B cell (primary cell): ENCODE data around the gene RAC3. TPM values are rescaled to one million over a fixed set of nuclear protein-coding genes. Genes with fewer than 3 reads are reported as not detected.

ENCODE experiments used
- ATAC-seq: fragments of 200-7000 bp; cut with Tn5 transposase; one replicate; pipeline ENCODE4 v1.10.0; 2021; ENCODE audit warnings: low read depth, mild to moderate bottlenecking, moderate number of reproducible peaks, moderate library complexity
- CTCF ChIA-PET: fragments of 350-600 bp; sonication (Branson Sonifier 250); formaldehyde crosslinking; loops from one replicate; lab custom pipeline; 2021; ENCODE audit warnings: antibody characterized with exemption, inconsistent platforms; lab: Charles Lee
- POLR2A ChIA-PET: fragments of 350-600 bp; sonication (Branson Sonifier 250); formaldehyde crosslinking; loops from one replicate; lab custom pipeline; 2021; ENCODE audit warnings: antibody characterized with exemption; lab: Charles Lee
- DNase-seq: peaks from one replicate; pipeline ENCODE4 v3.0.0; 2013
- H2AFZ ChIP-seq: 2 replicates; pipeline ENCODE4 v1.6.1; 2012; ENCODE audit warnings: mild to moderate bottlenecking, low read depth, low read length; ENCODE audit not compliant: insufficient read depth, poor library complexity, severe bottlenecking
- H3K27ac ChIP-seq, 2 donors: 1 replicate in 1 of 2; 2 replicates in 1 of 2; pipeline ENCODE4 v1.5.1; 2012 to 2013; ENCODE audit warnings: low read length in 2 of 2, mild to moderate bottlenecking in 2 of 2, moderate library complexity in 1 of 2
- H3K27me3 ChIP-seq, 4 experiments: fragments of 200-600 bp in 1 of 4; sonication (generic) in 1 of 4; replicated peaks in 1 of 4; 1 replicate in 2 of 4; 2 replicates in 2 of 4; pipeline versions ENCODE4 v1.6.1 to v1.7.0; 2013 to 2016; ENCODE audit warnings: low read length in 3 of 4, mild to moderate bottlenecking in 2 of 4, mixed read lengths in 1 of 4, moderate library complexity in 1 of 4; ENCODE audit not compliant: insufficient read depth in 4 of 4, control insufficient read depth in 3 of 4; ENCODE audit errors: control extremely low read depth in 1 of 4
- H3K36me3 ChIP-seq, 2 experiments: replicated peaks in 1 of 2; 1 replicate in 1 of 2; 2 replicates in 1 of 2; pipeline versions ENCODE4 v1.6.1 to v1.7.1; 2013; ENCODE audit warnings: low read length in 1 of 2; ENCODE audit not compliant: insufficient read depth in 2 of 2, control insufficient read depth in 1 of 2; ENCODE audit errors: control extremely low read depth in 1 of 2, extremely low read depth in 1 of 2
- H3K4me1 ChIP-seq, 2 donors: fragments of 200-600 bp in 1 of 2; sonication (generic) in 1 of 2; 1 replicate in 1 of 2; 2 replicates in 1 of 2; pipeline versions ENCODE4 v1.5.1 to v1.6.1; 2013 to 2017; ENCODE audit warnings: low read length in 2 of 2; ENCODE audit not compliant: control insufficient read depth in 2 of 2, insufficient read depth in 2 of 2
- H3K4me2 ChIP-seq: replicated peaks from 2 replicates; pipeline ENCODE3; 2012; ENCODE audit warnings: mild to moderate bottlenecking, low read depth, low read length; ENCODE audit not compliant: poor library complexity, severe bottlenecking
- H3K4me3 ChIP-seq, 5 experiments: fragments of 200-600 bp in 1 of 5; sonication (generic) in 1 of 5; 1 replicate in 3 of 5; 2 replicates in 2 of 5; pipeline versions ENCODE4 v1.5.1 to v1.7.0; 2011 to 2016; ENCODE audit warnings: low read length in 4 of 5, mild to moderate bottlenecking in 4 of 5, low read depth in 2 of 5, control low read depth in 1 of 5, moderate library complexity in 1 of 5; ENCODE audit not compliant: insufficient read depth in 1 of 5; ENCODE audit errors: control extremely low read depth in 1 of 5, extremely low read depth in 1 of 5
- H3K79me2 ChIP-seq: fragments of 200-600 bp; sonication (generic); one replicate; pipeline ENCODE4 v1.6.0; 2016; ENCODE audit warnings: low read length; ENCODE audit not compliant: control insufficient read depth, insufficient read depth
- H3K9ac ChIP-seq: fragments of 200-600 bp; sonication (generic); 2 replicates; pipeline ENCODE4 v1.6.1; 2017; ENCODE audit warnings: mild to moderate bottlenecking, low read length, moderate library complexity
- H3K9me3 ChIP-seq, 3 donors: one replicate each; pipeline versions ENCODE4 v1.6.1 to v1.7.1; 2013; ENCODE audit warnings: low read length in 2 of 3; ENCODE audit not compliant: control insufficient read depth in 2 of 3, insufficient read depth in 1 of 3; ENCODE audit errors: control extremely low read depth in 1 of 3
- H4K20me1 ChIP-seq: 2 replicates; pipeline ENCODE4 v1.6.0; 2012; ENCODE audit warnings: mild to moderate bottlenecking, low read length; ENCODE audit not compliant: insufficient read depth, control insufficient read depth, poor library complexity, severe bottlenecking
- H3K27ac Mint-ChIP-seq: one replicate; pipeline ENCODE4 v1.8.0; 2021; ENCODE audit warnings: mixed read lengths
- H3K27me3 Mint-ChIP-seq: one replicate; pipeline ENCODE4 v1.8.0; 2021; ENCODE audit warnings: mixed read lengths
- H3K4me1 Mint-ChIP-seq: one replicate; pipeline ENCODE4 v1.8.0; 2021; ENCODE audit warnings: mixed read lengths
- H3K4me3 Mint-ChIP-seq: one replicate; pipeline ENCODE4 v1.8.0; 2021; ENCODE audit warnings: mixed read lengths
- H3K9me3 Mint-ChIP-seq: one replicate; pipeline ENCODE4 v1.8.0; 2022; ENCODE audit warnings: mixed read lengths; ENCODE audit not compliant: insufficient read depth
- EZH2 ChIP-seq: IDR thresholded peaks from 2 replicates; pipeline ENCODE4 v1.6.1; 2012; ENCODE audit warnings: borderline replicate concordance, low read depth, mild to moderate bottlenecking, moderate library complexity, low read length; ENCODE audit not compliant: insufficient read depth, poor library complexity, severe bottlenecking
- WGBS: methylation state at CpG from one replicate; pipeline ENCODE4 v1.1.5; 2013; ENCODE audit warnings: missing lambda C conversion rate; ENCODE audit not compliant: insufficient coverage; 5-methylcytosine and 5-hydroxymethylcytosine counted together
- intact Hi-C: fragments of 100-400 bp; cut with micrococcal nuclease; formaldehyde crosslinking; loops from one replicate; pipeline ENCODE4 v1.10.0; 2022
- polyA plus RNA-seq: library from polyadenylated mRNA; depleted of rRNA; stranded (reverse); fragments of >200 nt; gene quantifications from 2 replicates; pipeline ENCODE4 v1.2.3, GENCODE V29; 2012
- total RNA-seq, 2 donors: library from RNA; stranded (reverse); fragments of 120-200 nt in 1 of 2; gene quantifications; 1 replicate in 1 of 2; 2 replicates in 1 of 2; pipeline versions ENCODE4 v1.2.3 to v1.2.4, GENCODE V29; 2013 to 2022
- TF ChIP-seq, protein P1 (sequence below): fragments of 200-600 bp; IDR thresholded peaks from one replicate; pipeline ENCODE4 v1.8.0; 2022; ENCODE audit warnings: antibody characterized with exemption, mild to moderate bottlenecking

The RAC3 gene
- total and polyA plus RNA-seq, 2 donors (not counting 1 experiment from before 2014, with no cell fraction given) = 0.62 to 2.0 TPM

DNA sequence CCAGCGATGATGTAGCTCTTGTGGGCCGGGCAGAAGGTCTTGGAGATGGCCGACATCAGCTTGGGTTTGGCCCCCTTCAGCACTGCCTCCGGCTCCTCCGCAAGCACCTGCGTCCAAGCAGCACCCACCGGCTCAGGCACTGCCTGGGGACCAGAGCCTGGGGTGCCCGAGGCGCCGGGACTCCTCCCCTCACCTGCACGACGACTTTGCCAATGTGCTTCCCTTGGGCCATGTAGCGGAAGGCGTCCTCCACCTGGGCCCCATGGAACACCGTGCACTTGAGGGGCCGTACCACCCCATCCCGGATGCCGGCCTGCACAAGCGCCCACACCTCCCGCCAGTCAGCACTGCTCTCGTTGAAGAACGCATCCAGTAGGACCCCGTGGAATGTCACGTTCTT, 51.5 kb downstream of the RAC3 start:
- H3K4me3 Mint-ChIP-seq = no peak overlapping the region
- no peak overlapping the region for H3K4me2 ChIP-seq
- POLR2A ChIA-PET = no interaction called here

More for the DNA sequence above, 51.5 kb downstream of the RAC3 start:
- Histone ChIP-seq H3K4me3 (no peak overlapping the region), H4K20me1 (no peaks in the 10 kb centered on the region), H3K27me3 (no peaks in the 10 kb centered on the region), H3K9ac (no peak overlapping the region), H2AFZ (no peak overlapping the region), H3K36me3 (peaks cover 0 to 58% of the 10 kb centered on the region in 2 experiments), H3K27ac (no peak overlapping the region), H3K4me1 (no peaks in the 10 kb centered on the region), H3K79me2 (no peaks in the 10 kb centered on the region), H3K9me3 (no peaks in the 10 kb centered on the region)
- ATAC-seq (no peak), DNase-seq (no peak)
- TF ChIP-seq EZH2 = no peak
- TF ChIP-seq, protein P1, sequence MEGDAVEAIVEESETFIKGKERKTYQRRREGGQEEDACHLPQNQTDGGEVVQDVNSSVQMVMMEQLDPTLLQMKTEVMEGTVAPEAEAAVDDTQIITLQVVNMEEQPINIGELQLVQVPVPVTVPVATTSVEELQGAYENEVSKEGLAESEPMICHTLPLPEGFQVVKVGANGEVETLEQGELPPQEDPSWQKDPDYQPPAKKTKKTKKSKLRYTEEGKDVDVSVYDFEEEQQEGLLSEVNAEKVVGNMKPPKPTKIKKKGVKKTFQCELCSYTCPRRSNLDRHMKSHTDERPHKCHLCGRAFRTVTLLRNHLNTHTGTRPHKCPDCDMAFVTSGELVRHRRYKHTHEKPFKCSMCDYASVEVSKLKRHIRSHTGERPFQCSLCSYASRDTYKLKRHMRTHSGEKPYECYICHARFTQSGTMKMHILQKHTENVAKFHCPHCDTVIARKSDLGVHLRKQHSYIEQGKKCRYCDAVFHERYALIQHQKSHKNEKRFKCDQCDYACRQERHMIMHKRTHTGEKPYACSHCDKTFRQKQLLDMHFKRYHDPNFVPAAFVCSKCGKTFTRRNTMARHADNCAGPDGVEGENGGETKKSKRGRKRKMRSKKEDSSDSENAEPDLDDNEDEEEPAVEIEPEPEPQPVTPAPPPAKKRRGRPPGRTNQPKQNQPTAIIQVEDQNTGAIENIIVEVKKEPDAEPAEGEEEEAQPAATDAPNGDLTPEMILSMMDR = no peak
- Mint-ChIP-seq H3K27ac (no peak overlapping the region), H3K4me1 (no peaks in the 10 kb centered on the region), H3K9me3 (no peaks in the 10 kb centered on the region), H3K27me3 (no peaks in the 10 kb centered on the region)
- CTCF ChIA-PET = no interaction called here
- intact Hi-C loops = no loop called here
- 99% methylated on average over 24 of the region's 24 CpGs for WGBS

Other genes starting within 250 kb of the RAC3 start
- not detected in 2 replicates for gene GCGR, start 227.5 kb upstream of the RAC3 start, total RNA-seq
- gene GCGR, start 227.5 kb upstream of the RAC3 start, polyA plus RNA-seq = not detected in 2 replicates
- 69.7 and 74.3 TPM in 2 replicates for gene MCRIP1, start 198.4 kb upstream of the RAC3 start, total RNA-seq
- 59.2 and 84.0 TPM in 2 replicates for gene MCRIP1, start 198.4 kb upstream of the RAC3 start, polyA plus RNA-seq
- not detected in 2 replicates for gene PPP1R27, start 196.6 kb upstream of the RAC3 start, total RNA-seq
- not detected in 2 replicates for gene PPP1R27, start 196.6 kb upstream of the RAC3 start, polyA plus RNA-seq
- 191 and 197 TPM in 2 replicates for gene P4HB, start 171.1 kb upstream of the RAC3 start, total RNA-seq
- 37.4 and 42.5 TPM in 2 replicates for gene P4HB, start 171.1 kb upstream of the RAC3 start, polyA plus RNA-seq
- gene ARHGDIA, start 160.3 kb upstream of the RAC3 start, total RNA-seq = 262 and 263 TPM in 2 replicates
- gene ARHGDIA, start 160.3 kb upstream of the RAC3 start, polyA plus RNA-seq = 510 and 744 TPM in 2 replicates
- gene ALYREF, start 140.1 kb upstream of the RAC3 start, total RNA-seq = 49.7 and 52.1 TPM in 2 replicates
- 102 and 128 TPM in 2 replicates for gene ALYREF, start 140.1 kb upstream of the RAC3 start, polyA plus RNA-seq
- gene ANAPC11, start 140.0 kb upstream of the RAC3 start, total RNA-seq = 39.5 and 43.3 TPM in 2 replicates
- gene ANAPC11, start 140.0 kb upstream of the RAC3 start, polyA plus RNA-seq = 110 and 120 TPM in 2 replicates
- gene NPB, start 129.4 kb upstream of the RAC3 start, total RNA-seq = 0.24 and 0.44 TPM in 2 replicates
- not detected in 2 replicates for gene NPB, start 129.4 kb upstream of the RAC3 start, polyA plus RNA-seq
- gene PCYT2, start 120.3 kb upstream of the RAC3 start, total RNA-seq = 34.2 and 34.9 TPM in 2 replicates
- 33.4 and 38.7 TPM in 2 replicates for gene PCYT2, start 120.3 kb upstream of the RAC3 start, polyA plus RNA-seq
- gene SIRT7, start 113.5 kb upstream of the RAC3 start, total RNA-seq = 82.7 and 83.2 TPM in 2 replicates
- gene SIRT7, start 113.5 kb upstream of the RAC3 start, polyA plus RNA-seq = 59.5 and 77.2 TPM in 2 replicates
- 27.9 and 29.0 TPM in 2 replicates for gene MAFG, start 103.9 kb upstream of the RAC3 start, total RNA-seq
- 11.4 and 29.8 TPM in 2 replicates for gene MAFG, start 103.9 kb upstream of the RAC3 start, polyA plus RNA-seq
- 3.7 and 4.4 TPM in 2 replicates for gene PYCR1, start 94.4 kb upstream of the RAC3 start, total RNA-seq
- gene PYCR1, start 94.4 kb upstream of the RAC3 start, polyA plus RNA-seq = 3.7 and 4.3 TPM in 2 replicates
- gene MYADML2, start 84.4 kb upstream of the RAC3 start, total RNA-seq = not detected in 2 replicates
- not detected in 2 replicates for gene MYADML2, start 84.4 kb upstream of the RAC3 start, polyA plus RNA-seq
- gene NOTUM, start 70.5 kb upstream of the RAC3 start, total RNA-seq = not detected in 2 replicates
- gene NOTUM, start 70.5 kb upstream of the RAC3 start, polyA plus RNA-seq = not detected in 2 replicates
- gene ASPSCR1, start 54.0 kb upstream of the RAC3 start, total RNA-seq = 46.7 and 50.4 TPM in 2 replicates
- gene ASPSCR1, start 54.0 kb upstream of the RAC3 start, polyA plus RNA-seq = 32.3 and 34.0 TPM in 2 replicates
- 26.7 and 37.0 TPM in 2 replicates for gene CENPX, start 8.8 kb upstream of the RAC3 start, total RNA-seq
- gene CENPX, start 8.8 kb upstream of the RAC3 start, polyA plus RNA-seq = 36.8 and 40.1 TPM in 2 replicates
- 16.3 and 19.4 TPM in 2 replicates for gene LRRC45, start 8.4 kb upstream of the RAC3 start, total RNA-seq
- gene LRRC45, start 8.4 kb upstream of the RAC3 start, polyA plus RNA-seq = 19.6 and 20.4 TPM in 2 replicates
- 63.9 and 70.7 TPM in 2 replicates for gene DCXR, start 6.0 kb downstream of the RAC3 start, total RNA-seq
- gene DCXR, start 6.0 kb downstream of the RAC3 start, polyA plus RNA-seq = 143 and 424 TPM in 2 replicates
- 30.1 TPM in 2 replicates for gene RFNG, start 20.1 kb downstream of the RAC3 start, total RNA-seq
- gene RFNG, start 20.1 kb downstream of the RAC3 start, polyA plus RNA-seq = 37.8 and 44.5 TPM in 2 replicates
- gene GPS1, start 20.2 kb downstream of the RAC3 start, total RNA-seq = 79.5 and 80.5 TPM in 2 replicates
- 105 and 124 TPM in 2 replicates for gene GPS1, start 20.2 kb downstream of the RAC3 start, polyA plus RNA-seq
- gene DUS1L, start 34.1 kb downstream of the RAC3 start, total RNA-seq = 109 and 112 TPM in 2 replicates
- 241 and 291 TPM in 2 replicates for gene DUS1L, start 34.1 kb downstream of the RAC3 start, polyA plus RNA-seq
- 35.6 and 36.8 TPM in 2 replicates for gene FASN, start 66.6 kb downstream of the RAC3 start, total RNA-seq
- gene FASN, start 66.6 kb downstream of the RAC3 start, polyA plus RNA-seq = 19.4 and 29.6 TPM in 2 replicates
- 67.2 and 82.0 TPM in 2 replicates for gene CCDC57, start 181.2 kb downstream of the RAC3 start, total RNA-seq
- 34.2 and 49.7 TPM in 2 replicates for gene CCDC57, start 181.2 kb downstream of the RAC3 start, polyA plus RNA-seq
- 65.2 and 65.7 TPM in 2 replicates for gene SLC16A3, start 197.4 kb downstream of the RAC3 start, total RNA-seq
- gene SLC16A3, start 197.4 kb downstream of the RAC3 start, polyA plus RNA-seq = 13.9 and 14.9 TPM in 2 replicates
- 241 and 258 TPM in 2 replicates for gene CSNK1D, start 242.0 kb downstream of the RAC3 start, total RNA-seq
- gene CSNK1D, start 242.0 kb downstream of the RAC3 start, polyA plus RNA-seq = 196 and 260 TPM in 2 replicates